Ovary (tissue), 3 donors: ENCODE measurements around the gene PLAU.

Source experiments
- CTCF ChIP-seq, 3 donors: fragments of 450-650 bp in 2 of 3; fragments of 200-600 bp in 1 of 3; IDR thresholded peaks; one replicate each; pipeline versions ENCODE4 v1.5.1 to v1.8.0; 2016 to 2022; ENCODE audit warnings: antibody characterized with exemption in 3 of 3, mild to moderate bottlenecking in 1 of 3
- POLR2A ChIP-seq: fragments of 450-650 bp; IDR thresholded peaks from one replicate; pipeline ENCODE4 v1.6.1; 2017; ENCODE audit warnings: antibody characterized with exemption, mild to moderate bottlenecking, moderate library complexity
- donor health status: DM: no; HTN: no; CAD: no.

GRCh38 chr10:73867871-73868631, 42.9 kb upstream of the PLAU start:
- no peak for TF ChIP-seq CTCF (IDR thresholded peaks at IDR 0.05)
- no peak for TF ChIP-seq POLR2A
